Measurements from ENCODE around the gene COLEC11.

Gene COLEC11

GRCh38 chr2:3675687-3676086 lies 80.8 kb downstream of the COLEC11 start:
- no peak for DNase-seq (ENCODE audit: low read depth)

GRCh38 chr2:3677436-3677835 lies 82.5 kb downstream of the COLEC11 start:
- DNase-seq (ENCODE audit: low read depth), result no peak

- DNase-seq (ENCODE audit: low read depth), result no peak
These were observed 83.3 kb downstream of the COLEC11 start for GRCh38 chr2:3678212-3678611.

- DNase-seq (ENCODE audit: low read depth), result no peak
These were observed 84.3 kb downstream of the COLEC11 start for GRCh38 chr2:3679180-3679579.

GRCh38 chr2:3679616-3680393 lies 84.9 kb downstream of the COLEC11 start:
- DNase-seq (ENCODE audit: low read depth), result no peak

- DNase-seq (ENCODE audit: low read depth), result no peak
These were observed 85.8 kb downstream of the COLEC11 start for GRCh38 chr2:3680548-3681345.

DNA sequence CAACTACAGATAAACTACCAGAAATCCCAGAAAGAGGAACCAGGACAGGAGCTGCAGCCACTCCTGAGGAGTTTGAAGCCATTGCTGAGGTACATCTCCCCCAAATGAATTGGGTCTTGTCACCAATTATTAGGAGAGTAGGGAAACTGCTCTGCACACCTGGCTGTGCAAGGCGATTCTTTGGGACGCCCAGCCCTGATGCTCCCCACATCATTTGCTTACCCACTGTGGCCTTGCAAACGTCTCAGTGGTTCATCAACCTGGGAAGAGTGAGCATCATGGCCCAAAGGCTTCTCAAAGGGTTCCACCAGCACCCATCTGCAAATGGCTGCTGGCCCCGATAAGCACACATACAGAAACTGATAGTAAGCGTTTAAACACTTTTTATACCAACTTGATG lies 86.7 kb downstream of the COLEC11 start:
- DNase-seq (ENCODE audit: low read depth), result no peak

GRCh38 chr2:3682811-3683210 lies 87.9 kb downstream of the COLEC11 start:
- DNase-seq (ENCODE audit: low read depth), result no peak

DNA sequence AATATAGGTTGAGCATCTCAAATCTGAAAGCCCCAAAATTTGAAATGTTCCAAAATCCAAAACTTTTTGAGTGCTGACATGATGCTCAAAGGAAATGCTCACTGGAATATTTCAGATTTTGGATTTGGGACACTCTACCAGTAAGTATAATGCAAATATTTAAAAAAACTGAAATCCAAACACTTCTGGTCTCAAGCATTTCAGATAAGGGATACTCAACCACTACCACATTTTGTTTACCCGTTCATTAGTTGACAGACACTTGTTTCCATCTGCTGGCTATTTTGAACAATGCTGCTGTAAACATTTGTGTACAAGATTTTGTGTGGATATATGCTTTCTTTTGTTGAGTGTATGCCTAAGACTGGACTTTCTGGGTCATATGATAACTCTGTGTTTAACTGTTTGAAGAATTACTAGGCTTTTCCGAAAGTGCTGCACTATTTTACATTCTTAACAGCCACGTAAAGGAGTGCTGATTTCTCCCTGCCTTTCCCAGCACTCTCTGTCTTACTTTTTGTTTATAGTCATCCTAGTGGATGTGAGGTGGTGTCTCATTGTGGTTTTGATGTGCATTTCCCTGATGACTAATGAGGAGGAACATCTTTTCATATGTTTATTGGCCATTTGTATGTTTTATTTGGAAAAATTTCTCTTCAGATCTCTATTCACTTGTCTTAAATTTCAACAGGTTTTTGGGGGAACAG lies 89.0 kb downstream of the COLEC11 start:
- DNase-seq (ENCODE audit: low read depth), result peak; percentile 11

DNA sequence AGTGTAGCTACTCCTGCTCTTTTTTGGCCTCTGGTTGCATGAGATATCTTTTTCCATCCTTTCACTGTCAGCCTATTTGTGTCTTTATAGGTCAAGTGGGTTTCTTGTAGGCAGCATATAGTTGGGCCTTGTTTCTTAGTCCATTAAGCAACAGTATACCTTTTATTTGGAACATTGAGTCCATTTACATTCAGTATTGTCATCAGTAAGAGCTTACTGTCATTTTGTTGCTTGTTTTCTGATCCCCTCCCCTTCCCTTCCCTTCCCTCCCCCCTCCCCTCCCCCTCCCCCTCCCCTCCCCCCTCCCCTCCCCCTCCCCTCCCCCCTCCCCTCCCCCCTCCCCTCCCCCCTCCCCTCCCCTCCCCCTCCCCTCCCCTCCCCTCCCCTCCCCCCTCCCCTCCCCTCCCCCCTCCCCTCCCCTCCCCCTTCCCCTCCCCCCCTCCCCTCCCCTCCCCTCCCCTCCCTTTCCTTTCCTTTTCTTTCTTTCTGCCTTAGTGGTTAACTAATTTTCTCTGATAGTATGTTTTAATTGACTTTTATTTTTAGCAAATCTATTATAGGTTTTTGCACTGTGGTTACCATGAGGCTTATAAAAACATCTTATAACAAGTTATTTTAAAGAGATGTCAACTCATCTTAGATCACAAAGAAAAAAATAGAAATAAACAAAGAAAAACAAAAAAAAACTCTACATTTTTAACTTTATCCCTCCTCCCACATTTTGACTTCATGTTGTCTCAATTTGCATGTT lies 95.3 kb downstream of the COLEC11 start:
- DNase-seq (ENCODE audit: low read depth), result no peak

DNA sequence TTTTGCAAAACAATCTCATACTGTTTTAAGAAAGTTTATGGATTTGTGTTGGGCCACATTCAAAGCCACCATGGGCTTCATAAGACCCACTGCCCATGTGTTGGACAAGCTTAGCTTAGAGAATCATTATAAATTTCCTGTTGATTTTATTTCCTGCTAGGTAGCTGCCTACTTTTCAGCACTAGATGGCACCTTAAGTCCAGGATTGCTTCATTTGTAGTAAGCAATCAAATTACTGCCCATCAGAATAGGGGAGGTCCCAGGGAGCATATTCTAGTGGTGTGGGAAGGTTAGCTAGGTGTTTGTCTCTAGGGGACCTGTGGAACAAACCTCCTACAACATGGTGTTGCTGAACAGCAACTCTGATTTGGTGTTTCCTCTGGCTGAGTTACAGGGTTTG lies 97.5 kb downstream of the COLEC11 start:
- DNase-seq (ENCODE audit: low read depth), result peak; percentile 7
